ENCODE measurements around the gene EBP.
A peak's percentile ranks its signal among the peaks of the same experiment; 100 is the strongest.

The EBP gene

GRCh38 chrX:48530736-48531135, 9.1 kb downstream of the EBP start:
- H3K4me3 ChIP-seq (ENCODE audit: low read depth, low read length), result no peak overlapping the region
- TF ChIP-seq CTCF (IDR thresholded peaks at IDR 0.05; ENCODE audit: low read depth, low read length), result no peak
- in situ Hi-C loops (cut with HindIII; ENCODE audit: low sequenced_read_pairs), result no loop called here
- DNase-seq (ENCODE audit: low read depth, low spot score), result no peak

- no peak overlapping the region for H3K4me3 ChIP-seq (ENCODE audit: low read depth, low read length)
- DNase-seq (ENCODE audit: low read depth, low spot score), result peak; percentile 69
- in situ Hi-C loops (cut with HindIII; ENCODE audit: low sequenced_read_pairs), result no loop called here
- no peak for TF ChIP-seq CTCF (IDR thresholded peaks at IDR 0.05; ENCODE audit: low read depth, low read length)
Observed at GRCh38 chrX:48531358-48531959, 9.9 kb downstream of the EBP start.

GRCh38 chrX:48532161-48532560, 10.6 kb downstream of the EBP start:
- TF ChIP-seq CTCF (IDR thresholded peaks at IDR 0.05; ENCODE audit: low read depth, low read length), result no peak
- in situ Hi-C loops (cut with HindIII; ENCODE audit: low sequenced_read_pairs), result no loop called here
- no peak for DNase-seq (ENCODE audit: low read depth, low spot score)
- H3K4me3 ChIP-seq (ENCODE audit: low read depth, low read length), result no peak overlapping the region

GRCh38 chrX:48533165-48533564, 11.6 kb downstream of the EBP start:
- no peak for TF ChIP-seq CTCF (IDR thresholded peaks at IDR 0.05; ENCODE audit: low read depth, low read length)
- no peak overlapping the region for H3K4me3 ChIP-seq (ENCODE audit: low read depth, low read length)
- in situ Hi-C loops (cut with HindIII; ENCODE audit: low sequenced_read_pairs), result no loop called here
- no peak for DNase-seq (ENCODE audit: low read depth, low spot score)

- no peak for TF ChIP-seq CTCF (IDR thresholded peaks at IDR 0.05; ENCODE audit: low read depth, low read length)
- DNase-seq (ENCODE audit: low read depth, low spot score), result no peak
- in situ Hi-C loops (cut with HindIII; ENCODE audit: low sequenced_read_pairs), result no loop called here
- peak overlapping the region; percentile 65 for H3K4me3 ChIP-seq (ENCODE audit: low read depth, low read length)
Observed at GRCh38 chrX:48538641-48539344, 17.2 kb downstream of the EBP start.

GRCh38 chrX:48539345-48540027, 17.9 kb downstream of the EBP start, which contains the start of gene TBC1D25:
Gene TBC1D25 (plus strand): TSS chrX:48539714. CDS start chrX:48539798, 84 bp downstream.
- TF ChIP-seq CTCF (IDR thresholded peaks at IDR 0.05; ENCODE audit: low read depth, low read length), result peak; percentile 43
- DNase-seq (ENCODE audit: low read depth, low spot score), result peak; percentile 97
- in situ Hi-C loops (cut with HindIII; ENCODE audit: low sequenced_read_pairs), result no loop called here
- H3K4me3 ChIP-seq (ENCODE audit: low read depth, low read length), result peak within 1 kb of the TSS; percentile 65

All from astrocyte of the spinal cord (primary cell).